Measurements from ENCODE around the gene TWSG1. TPM values are rescaled to one million over a fixed set of nuclear protein-coding genes. Genes with fewer than 3 reads are reported as not detected.
"Not testable (repeated sequence)": the region's sequence is repeated elsewhere in the genome, so short reads cannot be mapped to it uniquely, and the experiment has no call there.

TWSG1 gene
- total and polyA plus RNA-seq, 2 donors from 2014 or later: 16.9 to 50.1 TPM

- FAIRE-seq: no peak
- intact Hi-C loops (cut with DNase I): no loop called here
These were observed 66.6 kb downstream of the TWSG1 start for GRCh38 chr18:9401176-9401575.

GRCh38 chr18:9402358-9403007 lies 67.9 kb downstream of the TWSG1 start:
- H3K9me3 ChIP-seq (ENCODE audit: control insufficient read depth in 2 of 3, insufficient read depth in 1 of 3, low read length in 3 of 3); intact Hi-C loops (cut with DNase I); H3K36me3 ChIP-seq (ENCODE audit: control insufficient read depth in 2 of 3, insufficient read depth in 3 of 3, low read length in 3 of 3); H3K4me3 ChIP-seq (ENCODE audit: low read length in 3 of 3); H3K27me3 ChIP-seq (ENCODE audit: control insufficient read depth, insufficient read depth, low read length); FAIRE-seq; DNase-seq; H3K9ac ChIP-seq (ENCODE audit: low read length in 3 of 3); H3K27ac ChIP-seq (ENCODE audit: low read depth in 2 of 2, low read length in 2 of 2); H3K4me1 ChIP-seq (ENCODE audit: control insufficient read depth in 2 of 3, insufficient read depth in 2 of 3, low read depth in 1 of 3, low read length in 3 of 3): not testable (repeated sequence)

More at GRCh38 chr18:9401176-9401575, 66.6 kb downstream of the TWSG1 start:
- no peak for TF ChIP-seq CTCF (IDR thresholded peaks at IDR 0.05; ENCODE audit: borderline replicate concordance, extremely low read depth, insufficient read depth)
- no peaks in the 10 kb centered on the region for H3K9me3 ChIP-seq (ENCODE audit: control insufficient read depth in 2 of 3, insufficient read depth in 1 of 3, low read length in 3 of 3)
- H3K36me3 ChIP-seq (ENCODE audit: control insufficient read depth in 2 of 3, insufficient read depth in 3 of 3, low read length in 3 of 3): peaks cover 0 to 3% (median 0%) of the 10 kb centered on the region in 3 donors
- no peak for DNase-seq
- H3K27ac ChIP-seq (ENCODE audit: low read depth in 2 of 2, low read length in 2 of 2): no peak overlapping the region
- H3K4me1 ChIP-seq (ENCODE audit: control insufficient read depth in 2 of 3, insufficient read depth in 2 of 3, low read depth in 1 of 3, low read length in 3 of 3): no peaks in the 10 kb centered on the region
- no peak overlapping the region for H3K4me3 ChIP-seq (ENCODE audit: low read length in 3 of 3)
- no peak overlapping the region for H3K9ac ChIP-seq (ENCODE audit: low read length in 3 of 3)
- H3K27me3 ChIP-seq (ENCODE audit: control insufficient read depth, insufficient read depth, low read length): no peaks in the 10 kb centered on the region

GRCh38 chr18:9403795-9404564 lies 69.4 kb downstream of the TWSG1 start:
- FAIRE-seq (no peak), DNase-seq (no peak)
- intact Hi-C loops (cut with DNase I): no loop called here
- no peaks in the 10 kb centered on the region for H3K27me3 ChIP-seq (ENCODE audit: control insufficient read depth, insufficient read depth, low read length)
- H3K9ac ChIP-seq (ENCODE audit: low read length in 3 of 3): no peak overlapping the region
- H3K27ac ChIP-seq (ENCODE audit: low read depth in 2 of 2, low read length in 2 of 2): no peak overlapping the region
- H3K36me3 ChIP-seq (ENCODE audit: control insufficient read depth in 2 of 3, insufficient read depth in 3 of 3, low read length in 3 of 3): no peaks in the 10 kb centered on the region
- no peak overlapping the region for H3K4me3 ChIP-seq (ENCODE audit: low read length in 3 of 3)
- H3K4me1 ChIP-seq (ENCODE audit: control insufficient read depth in 2 of 3, insufficient read depth in 2 of 3, low read depth in 1 of 3, low read length in 3 of 3): no peaks in the 10 kb centered on the region
- TF ChIP-seq CTCF (IDR thresholded peaks at IDR 0.05; ENCODE audit: borderline replicate concordance, extremely low read depth, insufficient read depth): no peak
- H3K9me3 ChIP-seq (ENCODE audit: control insufficient read depth in 2 of 3, insufficient read depth in 1 of 3, low read length in 3 of 3): no peaks in the 10 kb centered on the region

- no peak for FAIRE-seq
- no peak for TF ChIP-seq CTCF (IDR thresholded peaks at IDR 0.05; ENCODE audit: borderline replicate concordance, extremely low read depth, insufficient read depth)
- intact Hi-C loops (cut with DNase I): no loop called here
- Histone ChIP-seq H3K9ac (ENCODE audit: low read length in 3 of 3) (no peak overlapping the region), H3K9me3 (ENCODE audit: control insufficient read depth in 2 of 3, insufficient read depth in 1 of 3, low read length in 3 of 3) (no peaks in the 10 kb centered on the region), H3K4me3 (ENCODE audit: low read length in 3 of 3) (no peak overlapping the region), H3K36me3 (ENCODE audit: control insufficient read depth in 2 of 3, insufficient read depth in 3 of 3, low read length in 3 of 3) (no peaks in the 10 kb centered on the region), H3K27me3 (ENCODE audit: control insufficient read depth, insufficient read depth, low read length) (no peaks in the 10 kb centered on the region), H3K27ac (ENCODE audit: low read depth in 2 of 2, low read length in 2 of 2) (no peak overlapping the region), H3K4me1 (ENCODE audit: control insufficient read depth in 2 of 3, insufficient read depth in 2 of 3, low read depth in 1 of 3, low read length in 3 of 3) (no peaks in the 10 kb centered on the region)
- no peak for DNase-seq
These were observed 70.0 kb downstream of the TWSG1 start for GRCh38 chr18:9404565-9405060.

Data from kidney (tissue), 14 donors.